AG04450 (cell line): ENCODE data around the gene ZSCAN21. TPM values are rescaled to one million over a fixed set of nuclear protein-coding genes. Genes with fewer than 3 reads are reported as not detected.
A peak's percentile ranks its signal among the peaks of the same experiment; 100 is the strongest.

ENCODE experiments used
- CTCF ChIA-PET: fragments of 300-600, 350-600 bp; formaldehyde crosslinking; extraction: SDS; loops from one replicate; lab custom pipeline; 2022; ENCODE audit warnings: antibody characterized with exemption, inconsistent platforms; lab: Charles Lee
- POLR2A ChIA-PET: fragments of 350-600 bp; formaldehyde crosslinking; extraction: SDS; loops from one replicate; lab custom pipeline; 2021; ENCODE audit warnings: antibody characterized with exemption, inconsistent platforms; lab: Yijun Ruan, JAX
- DNase-seq: peaks from one replicate; pipeline ENCODE4 v3.0.0-alpha.2; 2011; ENCODE audit warnings: low read depth, low spot score
- H3K27ac ChIP-seq: one replicate; pipeline ENCODE4 v1.5.1; 2012; ENCODE audit warnings: low read depth, low read length, control low read depth
- H3K27me3 ChIP-seq: one replicate; pipeline ENCODE4 v1.6.0; 2012; ENCODE audit warnings: low read length; ENCODE audit not compliant: control insufficient read depth, insufficient read depth
- H3K4me3 ChIP-seq: 2 replicates; pipeline ENCODE4 v1.5.1; 2011; ENCODE audit warnings: mild to moderate bottlenecking, low read depth, low read length, control low read depth
- H3K9me3 ChIP-seq: 2 replicates; pipeline ENCODE4 v1.5.1; 2012; ENCODE audit warnings: low read length; ENCODE audit not compliant: control insufficient read depth, insufficient read depth
- CTCF ChIP-seq: IDR thresholded peaks from 2 replicates; pipeline ENCODE4 v1.5.1; 2011; ENCODE audit warnings: low read depth, low read length, control low read depth, inconsistent platforms
- polyA plus RNA-seq: library from polyadenylated mRNA; depleted of rRNA; stranded (reverse); fragments of >200 nt; gene quantifications from 2 replicates; pipeline ENCODE4 v1.2.3, GENCODE V29; 2011

The ZSCAN21 gene
- polyA plus RNA-seq, 1 experiment, result 15.2 TPM

- no peak for TF ChIP-seq CTCF
- DNase-seq, result no peak
These were observed 43.9 kb downstream of the ZSCAN21 start for GRCh38 chr7:100093498-100093897.

GRCh38 chr7:100093925-100094486 is 44.4 kb downstream of the ZSCAN21 start:
- DNase-seq, result no peak
- CTCF ChIA-PET, result no interaction called here
- Histone ChIP-seq H3K4me3 (no peak overlapping the region), H3K9me3 (no peaks in the 10 kb centered on the region; the same call in 1 of the 2 replicates), H3K27me3 (no peaks in the 10 kb centered on the region), H3K27ac (no peak overlapping the region)
- TF ChIP-seq CTCF, result no peak
- POLR2A ChIA-PET, result no interaction called here

More at GRCh38 chr7:100093498-100093897, 43.9 kb downstream of the ZSCAN21 start:
- Histone ChIP-seq H3K27ac (no peak overlapping the region), H3K4me3 (no peak overlapping the region), H3K9me3 (no peaks in the 10 kb centered on the region; the same call in 1 of the 2 replicates), H3K27me3 (no peaks in the 10 kb centered on the region)
- CTCF ChIA-PET, result no interaction called here
- POLR2A ChIA-PET, result no interaction called here

DNA sequence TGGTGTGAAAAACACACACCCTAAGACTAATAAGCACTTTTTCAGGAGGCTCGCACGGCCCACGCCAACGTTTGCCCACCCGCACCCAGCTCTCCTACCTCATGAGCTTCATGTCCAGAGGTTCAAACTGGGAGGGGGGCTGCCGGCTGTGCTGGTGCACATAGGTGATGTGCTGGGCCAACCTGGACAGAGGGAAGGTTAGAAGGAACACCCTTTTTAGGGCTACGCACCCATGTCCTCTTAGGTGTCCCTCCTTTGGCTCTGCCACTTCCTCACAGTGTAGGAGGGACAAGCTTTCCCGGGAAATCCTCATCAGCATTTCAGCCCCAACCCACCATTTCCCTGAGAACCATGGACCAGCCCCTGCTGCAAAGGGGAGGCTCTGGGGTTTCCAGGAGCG is 45.7 kb downstream of the ZSCAN21 start:
- Histone ChIP-seq H3K4me3 (no peak overlapping the region), H3K9me3 (no peaks in the 10 kb centered on the region), H3K27ac (no peak overlapping the region), H3K27me3 (no peaks in the 10 kb centered on the region)
- CTCF ChIA-PET, result no interaction called here
- POLR2A ChIA-PET, result interaction anchor here (1.1 kb wide), 1 partner anchor 8 kb away, joined by 6 read pairs; no protein-coding TSS in a partner anchor
- no peak for TF ChIP-seq CTCF
- no peak for DNase-seq

- Histone ChIP-seq H3K27ac (no peak overlapping the region), H3K4me3 (no peak overlapping the region), H3K9me3 (no peaks in the 10 kb centered on the region), H3K27me3 (no peaks in the 10 kb centered on the region)
- DNase-seq, result no peak
- POLR2A ChIA-PET, result interaction anchor here (1.1 kb wide), 1 partner anchor 8 kb away, joined by 6 read pairs; no protein-coding TSS in a partner anchor
- no peak for TF ChIP-seq CTCF
- CTCF ChIA-PET, result no interaction called here
These were observed 46.1 kb downstream of the ZSCAN21 start for GRCh38 chr7:100095704-100096103.

- CTCF ChIA-PET, result no interaction called here
- Histone ChIP-seq H3K9me3 (peaks cover 2% of the 10 kb centered on the region; the same call in 1 of the 2 replicates), H3K27ac (no peak overlapping the region), H3K27me3 (no peaks in the 10 kb centered on the region), H3K4me3 (peak overlapping the region; percentile 17; the same call in 1 of the 2 replicates)
- TF ChIP-seq CTCF, result no peak
- no peak for DNase-seq
- POLR2A ChIA-PET, result interaction anchor here (4.8 kb wide), 1 partner anchor 10 kb away, joined by 67 read pairs; the partner anchor contains the start of gene COPS6
These were observed 49.3 kb downstream of the ZSCAN21 start for GRCh38 chr7:100098913-100099312.
